GM12878 (cell line): ENCODE measurements around the gene CALML5. TPM values are rescaled to one million over a fixed set of nuclear protein-coding genes. Genes with fewer than 3 reads are reported as not detected.

ENCODE experiments used
- ATAC-seq: fragments of 200-7000 bp; cut with Tn5 transposase; 3 replicates; pipeline ENCODE4 v1.9.1; 2020; ENCODE audit warnings: mild to moderate bottlenecking, moderate library complexity
- BruUV-seq: library from RNA; stranded (reverse); fragments of 400-500 nt; replicated peaks from 2 replicates; lab custom pipeline; 2021; lab: Mats Ljungman, UMichigan
- CTCF ChIA-PET: fragments of 300-600 bp; sonication (Branson Sonifier 250); formaldehyde crosslinking; extraction: SDS; loops from one replicate; lab custom pipeline; 2021; ENCODE audit warnings: inconsistent platforms; lab: Yijun Ruan, JAX
- POLR2A ChIA-PET: fragments of 350-600 bp; formaldehyde crosslinking; extraction: SDS; loops from one replicate; lab custom pipeline; 2021; ENCODE audit warnings: inconsistent platforms; lab: Charles Lee
- RAD21 ChIA-PET: fragments of 300-600 bp; sonication (Branson Sonifier 250); formaldehyde crosslinking; loops from one replicate; lab custom pipeline; 2023; ENCODE audit warnings: antibody characterized with exemption; ENCODE audit not compliant: unreplicated experiment; lab: Charles Lee
- SMC1A ChIA-PET: fragments of 300-600 bp; sonication (Branson Sonifier 250); formaldehyde crosslinking; loops from one replicate; lab custom pipeline; 2023; ENCODE audit not compliant: unreplicated experiment, uncharacterized antibody; lab: Charles Lee
- DNase-seq: peaks from one replicate; pipeline ENCODE4 v3.0.0-alpha.2; 2011; ENCODE audit warnings: low read depth, low spot score
- FAIRE-seq: peaks from 3 replicates; lab custom pipeline; 2011; peaks lifted over from hg19 to GRCh38; lab: Jason Lieb, UNC
- H2AFZ ChIP-seq: 2 replicates; pipeline ENCODE4 v1.6.0; 2011; ENCODE audit warnings: low read depth, low read length, control low read depth; ENCODE audit not compliant: control insufficient read depth
- H3K27ac ChIP-seq: 2 replicates; pipeline ENCODE4 v1.5.1; 2011; ENCODE audit warnings: control low read depth; ENCODE audit not compliant: control insufficient read depth, insufficient read depth
- H3K27me3 ChIP-seq, 2 experiments: replicated peaks in 1 of 2; 2 replicates each; pipeline versions ENCODE4 v1.6.0 to v1.6.1; 2011; ENCODE audit warnings: low read length in 1 of 2; ENCODE audit not compliant: control insufficient read depth in 2 of 2, insufficient read depth in 2 of 2
- H3K36me3 ChIP-seq, 2 experiments: 2 replicates each; pipeline ENCODE4 v1.5.1; 2011; ENCODE audit warnings: low read length in 1 of 2; ENCODE audit not compliant: control insufficient read depth in 2 of 2, insufficient read depth in 2 of 2
- H3K4me1 ChIP-seq: 2 replicates; pipeline ENCODE4 v1.6.1; 2011; ENCODE audit warnings: mild to moderate bottlenecking, low read length, moderate library complexity, mixed read lengths; ENCODE audit not compliant: control insufficient read depth, insufficient read depth
- H3K4me2 ChIP-seq: 2 replicates; pipeline ENCODE4 v1.6.0; 2011; ENCODE audit warnings: control low read depth; ENCODE audit not compliant: control insufficient read depth, insufficient read depth
- H3K4me3 ChIP-seq: fragments of 200-600 bp; sonication (generic); 2 replicates; pipeline ENCODE4 v1.5.1; 2016
- H3K79me2 ChIP-seq: 2 replicates; pipeline ENCODE4 v1.6.0; 2011; ENCODE audit warnings: low read length; ENCODE audit not compliant: control insufficient read depth, insufficient read depth
- H3K9ac ChIP-seq: 2 replicates; pipeline ENCODE4 v1.8.0; 2011; ENCODE audit warnings: low read length, control low read depth, mixed read lengths; ENCODE audit not compliant: control insufficient read depth, insufficient read depth
- H3K9me3 ChIP-seq: replicated peaks from 3 replicates; pipeline ENCODE4 v1.5.1; 2011; ENCODE audit warnings: mild to moderate bottlenecking, low read length; ENCODE audit not compliant: control insufficient read depth, insufficient read depth
- H4K20me1 ChIP-seq: 2 replicates; pipeline ENCODE4 v1.6.0; 2011; ENCODE audit not compliant: control insufficient read depth, insufficient read depth
- BMI1 ChIP-seq: fragments of 450-650 bp; IDR thresholded peaks from 2 replicates; pipeline ENCODE4 v1.6.1; 2016; ENCODE audit warnings: mild to moderate bottlenecking, moderate library complexity, borderline replicate concordance
- CBX5 ChIP-seq: sonication (generic); IDR thresholded peaks from 2 replicates; pipeline ENCODE4 v1.6.1; 2016; ENCODE audit warnings: low read depth, moderate library complexity, mild to moderate bottlenecking, inconsistent platforms
- CEBPB ChIP-seq, 2 experiments: fragments of 150-350 bp in 1 of 2; IDR thresholded peaks; 2 replicates each; pipeline ENCODE4 v1.6.1; 2012 to 2014; ENCODE audit warnings: low read depth in 2 of 2, low read length in 2 of 2, borderline replicate concordance in 1 of 2, inconsistent platforms in 1 of 2
- E4F1 ChIP-seq: fragments of 450-650 bp; IDR thresholded peaks from 2 replicates; pipeline ENCODE4 v1.6.1; 2018; ENCODE audit warnings: borderline replicate concordance, mild to moderate bottlenecking; ENCODE audit not compliant: partially characterized antibody
- ESRRA ChIP-seq: IDR thresholded peaks from 2 replicates; pipeline ENCODE4 v1.6.1; 2012; ENCODE audit warnings: mild to moderate bottlenecking, low read length, improper control_type of control experiment
- JUNB ChIP-seq: IDR thresholded peaks from 2 replicates; pipeline ENCODE4 v1.6.1; 2016; ENCODE audit warnings: antibody characterized with exemption, mild to moderate bottlenecking
- MEF2A ChIP-seq: IDR thresholded peaks from 2 replicates; pipeline ENCODE4 v1.6.1; 2011; ENCODE audit warnings: low read depth, mild to moderate bottlenecking, low read length, moderate library complexity; ENCODE audit not compliant: insufficient read depth
- POLR2AphosphoS5 ChIP-seq: IDR thresholded peaks from 2 replicates; pipeline ENCODE4 v1.6.1; 2011; ENCODE audit warnings: mild to moderate bottlenecking, low read length, inconsistent platforms
- POU2F2 ChIP-seq: IDR thresholded peaks from 3 replicates; pipeline ENCODE4 v1.6.1; 2011; ENCODE audit warnings: low read depth, mild to moderate bottlenecking, low read length, borderline replicate concordance
- YBX1 ChIP-seq: fragments of 450-650 bp; IDR thresholded peaks from 2 replicates; pipeline ENCODE4 v1.6.1; 2016; ENCODE audit warnings: antibody characterized with exemption
- WGBS: methylation state at CpG from one replicate; pipeline ENCODE4 v1.1.6; 2016; ENCODE audit warnings: low lambda C conversion rate; ENCODE audit not compliant: insufficient replicate concordance, insufficient coverage; ENCODE audit errors: missing lambda C conversion rate; 5-methylcytosine and 5-hydroxymethylcytosine counted together
- in situ Hi-C: fragments of 300-500 bp; cut with MboI; formaldehyde crosslinking; loops from 9 replicates; pipeline ENCODE4 v1.14.3; 2018; ENCODE audit warnings: mixed read lengths
- intact Hi-C: fragments of 100-400 bp; cut with micrococcal nuclease; formaldehyde crosslinking; loops from one replicate; pipeline ENCODE4 v1.14.2; 2022; ENCODE audit not compliant: unreplicated experiment
- polyA plus RNA-seq, 11 experiments: library from polyadenylated mRNA; depleted of rRNA in 4 of 11; unstranded in 6 of 11; stranded (reverse) in 5 of 11; fragments of >200 nt; fragmentation: Nextera tagmentation in 4 of 11; fragmentation: Illumina TruSeq in 1 of 11; extraction: Ambion mirVana in 4 of 11; extraction: Trizol in 1 of 11; gene quantifications; 1 replicate in 1 of 11; 2 replicates in 10 of 11; pipeline versions ENCODE4 v1.2.1 to v1.2.3, GENCODE V29; 2011 to 2016; ENCODE audit warnings: inconsistent platforms in 2 of 11, missing spikeins in 2 of 11, low read depth in 1 of 11
- total RNA-seq, 4 experiments: library from RNA; depleted of rRNA in 3 of 4; stranded (reverse); fragments of >200 nt in 3 of 4; fragmentation: Illumina TruSeq in 1 of 4; extraction: Trizol in 1 of 4; gene quantifications; 2 replicates each; pipeline versions ENCODE4 v1.2.1 to v1.2.3, GENCODE V29; 2013 to 2021
- TF ChIP-seq, protein P1 (sequence below): IDR thresholded peaks from 2 replicates; pipeline ENCODE4 v1.6.1; 2011; ENCODE audit warnings: low read depth, mild to moderate bottlenecking, low read length, moderate library complexity, borderline replicate concordance; ENCODE audit errors: extremely low read depth

CALML5 gene
- total and polyA plus RNA-seq, 10 of the 15 experiments (the other 5 are each of a cell fraction or from before 2014, with no cell fraction given): not detected

DNA sequence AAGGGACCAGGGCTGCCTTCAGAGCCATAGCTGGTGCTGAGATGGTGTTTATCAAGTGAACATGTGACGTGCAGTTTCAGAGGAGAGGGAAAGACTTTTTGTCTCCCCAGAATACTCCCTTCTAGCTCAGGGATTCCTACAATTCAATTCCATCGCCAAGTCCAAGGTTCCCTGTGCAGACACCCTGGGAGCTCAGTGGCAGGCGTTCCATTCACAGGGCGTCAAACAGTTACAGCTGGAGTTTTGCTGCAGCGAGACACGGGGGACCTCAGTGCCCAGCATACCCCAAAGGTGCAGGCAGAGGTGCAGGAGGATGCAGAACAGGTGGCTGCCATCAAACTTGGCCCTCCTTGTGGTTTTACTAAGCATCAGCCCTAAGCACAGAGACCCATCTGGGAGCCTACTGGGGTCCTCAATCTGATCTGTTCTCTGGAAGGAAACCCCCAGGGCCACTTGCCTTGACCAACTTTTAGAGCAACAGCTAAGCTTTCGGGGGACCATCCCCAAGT, 846 bp upstream of the CALML5 start (continued):
- TF ChIP-seq, protein P1, sequence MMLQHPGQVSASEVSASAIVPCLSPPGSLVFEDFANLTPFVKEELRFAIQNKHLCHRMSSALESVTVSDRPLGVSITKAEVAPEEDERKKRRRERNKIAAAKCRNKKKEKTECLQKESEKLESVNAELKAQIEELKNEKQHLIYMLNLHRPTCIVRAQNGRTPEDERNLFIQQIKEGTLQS: no peak
- no peak for TF ChIP-seq POLR2AphosphoS5
- no peak for TF ChIP-seq JUNB
- TF ChIP-seq, all 136 proteins: peak for 0

DNA sequence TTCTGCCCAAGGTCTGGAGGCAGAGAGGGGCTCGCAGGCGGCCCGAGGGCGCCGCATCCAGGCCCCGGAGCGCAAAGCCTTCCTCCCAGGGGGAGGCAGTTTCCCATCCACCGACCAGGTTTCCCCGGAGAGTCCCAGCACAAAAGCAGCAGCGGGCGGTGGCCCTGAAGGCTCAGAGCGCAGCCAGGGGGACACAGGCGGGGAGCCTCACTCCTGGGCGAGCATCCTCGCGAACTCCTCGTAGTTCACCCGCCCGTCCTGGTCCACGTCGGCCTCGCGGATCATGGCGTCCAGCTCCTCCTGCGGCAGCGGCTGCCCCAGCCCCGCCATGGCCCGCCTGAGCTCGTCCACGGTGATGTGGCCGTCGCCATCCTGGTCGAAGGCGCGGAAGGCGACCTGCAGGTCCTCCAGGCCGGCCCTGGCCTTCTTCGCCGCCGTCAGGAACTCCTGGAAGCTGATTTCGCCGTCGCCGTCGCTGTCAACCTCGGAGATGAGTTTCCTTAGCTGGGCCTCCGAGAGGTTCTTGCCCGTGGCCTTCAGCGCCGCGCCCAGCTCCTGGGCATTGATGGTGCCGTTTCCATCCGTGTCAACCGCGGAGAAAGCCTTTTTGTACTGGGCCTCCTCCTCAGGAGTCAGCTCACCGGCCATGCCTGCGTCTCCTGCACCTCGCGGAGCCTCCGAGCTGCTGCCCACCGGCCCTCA, 428 bp downstream of the CALML5 start:
- no peaks in the 10 kb centered on the region for H3K4me1 ChIP-seq
- no peak overlapping the region for H3K27ac ChIP-seq
- TF ChIP-seq JUNB (no peak), BMI1 (no peak), E4F1 (no peak), CEBPB (IDR thresholded peaks at IDR 0.05; ENCODE audit: borderline replicate concordance in 1 of 2, low read depth in 2 of 2, low read length in 2 of 2) (no peak), MEF2A (no peak), CBX5 (no peak), YBX1 (no peak), ESRRA (no peak), POU2F2 (no peak)
- TF ChIP-seq, protein P1: no peak
- SMC1A ChIA-PET: no interaction called here
- intact Hi-C loops: no loop called here
- no peak overlapping the region for H2AFZ ChIP-seq
- peaks cover 0 to 2% of the 10 kb centered on the region in 2 experiments; a peak in 2 of 4 replicates for H3K27me3 ChIP-seq
- POLR2A ChIA-PET: no interaction called here
- CTCF ChIA-PET: no interaction called here
- no peak overlapping the region for H3K4me3 ChIP-seq
- BruUV-seq: no TSS peak
- H4K20me1 ChIP-seq: no peaks in the 10 kb centered on the region
- WGBS: 66% methylated on average over 58 of the region's 61 CpGs
- FAIRE-seq (no peak), DNase-seq (no peak), ATAC-seq (no peak)
- no peak overlapping the region for H3K9ac ChIP-seq
- H3K36me3 ChIP-seq: no peaks in the 10 kb centered on the region
- no peaks in the 10 kb centered on the region for H3K79me2 ChIP-seq
- H3K9me3 ChIP-seq: no peaks in the 10 kb centered on the region
- H3K4me2 ChIP-seq: no peak overlapping the region
- in situ Hi-C loops: no loop called here
- RAD21 ChIA-PET: interaction anchor here (1.1 kb wide), 2 partner anchors 72 to 124 kb away, joined by 3 read pairs; no protein-coding TSS in a partner anchor
